AG04449 (cell line): ENCODE measurements around the gene CTSC.
"Not testable (repeated sequence)": the region's sequence is repeated elsewhere in the genome, so short reads cannot be mapped to it uniquely, and the experiment has no call there.

Experiments
- CTCF ChIA-PET: fragments of 350-600 bp; formaldehyde crosslinking; extraction: SDS; loops from one replicate; lab custom pipeline; 2021; ENCODE audit warnings: antibody characterized with exemption; lab: Yijun Ruan, JAX
- POLR2A ChIA-PET: fragments of 400-600, 350-600 bp; formaldehyde crosslinking; extraction: SDS; loops from one replicate; lab custom pipeline; 2020; ENCODE audit warnings: antibody characterized with exemption, inconsistent platforms; lab: Yijun Ruan, JAX
- DNase-seq: peaks from one replicate; pipeline ENCODE4 v3.0.0-alpha.2; 2010; ENCODE audit warnings: low read depth, low spot score
- H3K4me3 ChIP-seq: 2 replicates; pipeline ENCODE4 v1.5.1; 2011; ENCODE audit warnings: low read depth, mild to moderate bottlenecking, control low read depth, low read length
- TF ChIP-seq, protein P1 (sequence below): IDR thresholded peaks from one replicate; pipeline ENCODE4 v1.5.1; 2011; ENCODE audit warnings: mild to moderate bottlenecking, moderate library complexity, low read length, control low read depth, inconsistent platforms; ENCODE audit not compliant: insufficient read depth; ENCODE audit errors: missing control alignments

The CTSC gene

DNA sequence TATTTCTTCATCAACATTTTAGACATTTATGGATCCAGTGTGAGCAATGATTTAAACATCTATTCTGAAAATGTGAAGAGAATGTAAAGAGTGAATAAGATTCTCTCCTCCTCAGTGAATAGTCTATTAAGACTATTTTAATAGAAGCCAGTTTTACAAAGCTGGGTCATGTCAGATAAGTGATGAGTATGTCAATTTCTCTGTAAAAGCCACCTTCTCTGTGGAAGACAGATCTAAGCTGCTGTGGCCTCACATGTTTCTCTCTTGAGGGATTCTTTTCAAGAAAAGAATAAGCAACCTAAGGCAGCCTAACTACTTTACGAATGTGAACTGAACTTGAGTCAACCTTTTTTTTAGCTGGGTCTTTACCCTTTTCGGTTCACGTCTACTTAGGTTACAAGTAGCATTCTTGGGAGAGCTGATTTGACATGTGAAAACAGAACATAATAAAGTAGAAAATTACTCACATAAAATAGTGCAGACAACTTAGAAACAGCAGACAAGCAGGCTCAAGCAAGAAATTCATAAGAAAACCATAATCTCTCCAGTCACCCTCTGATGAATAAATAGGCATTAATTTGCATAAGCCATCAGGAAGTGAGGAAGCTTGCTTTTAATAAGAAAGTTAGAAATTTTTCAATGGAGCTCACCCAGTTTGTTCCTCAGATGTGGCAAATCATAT is 9.9 kb downstream of the CTSC start:
- CTCF ChIA-PET: no interaction called here
- no peak overlapping the region for H3K4me3 ChIP-seq
- POLR2A ChIA-PET: no interaction called here
- TF ChIP-seq, protein P1, sequence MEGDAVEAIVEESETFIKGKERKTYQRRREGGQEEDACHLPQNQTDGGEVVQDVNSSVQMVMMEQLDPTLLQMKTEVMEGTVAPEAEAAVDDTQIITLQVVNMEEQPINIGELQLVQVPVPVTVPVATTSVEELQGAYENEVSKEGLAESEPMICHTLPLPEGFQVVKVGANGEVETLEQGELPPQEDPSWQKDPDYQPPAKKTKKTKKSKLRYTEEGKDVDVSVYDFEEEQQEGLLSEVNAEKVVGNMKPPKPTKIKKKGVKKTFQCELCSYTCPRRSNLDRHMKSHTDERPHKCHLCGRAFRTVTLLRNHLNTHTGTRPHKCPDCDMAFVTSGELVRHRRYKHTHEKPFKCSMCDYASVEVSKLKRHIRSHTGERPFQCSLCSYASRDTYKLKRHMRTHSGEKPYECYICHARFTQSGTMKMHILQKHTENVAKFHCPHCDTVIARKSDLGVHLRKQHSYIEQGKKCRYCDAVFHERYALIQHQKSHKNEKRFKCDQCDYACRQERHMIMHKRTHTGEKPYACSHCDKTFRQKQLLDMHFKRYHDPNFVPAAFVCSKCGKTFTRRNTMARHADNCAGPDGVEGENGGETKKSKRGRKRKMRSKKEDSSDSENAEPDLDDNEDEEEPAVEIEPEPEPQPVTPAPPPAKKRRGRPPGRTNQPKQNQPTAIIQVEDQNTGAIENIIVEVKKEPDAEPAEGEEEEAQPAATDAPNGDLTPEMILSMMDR: no peak
- DNase-seq: no peak

DNA sequence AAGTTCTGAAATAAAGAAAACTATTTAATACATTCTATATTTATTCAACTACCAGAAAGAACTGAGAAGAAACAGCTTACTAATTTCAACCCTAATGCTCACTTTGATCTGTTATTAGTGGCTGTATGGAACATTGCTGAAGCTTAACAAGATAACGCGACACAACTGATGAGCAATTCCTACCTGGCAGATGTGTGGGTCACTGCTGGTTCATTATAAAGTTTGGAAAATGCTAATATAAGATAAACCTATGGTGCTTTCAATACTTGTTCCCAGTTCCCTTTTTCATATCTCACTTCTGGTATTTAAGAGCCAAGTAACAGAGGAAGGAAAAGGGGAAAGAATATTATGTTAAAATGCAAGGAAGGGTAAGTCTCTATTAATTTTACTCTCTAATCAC is 10.5 kb downstream of the CTSC start:
- DNase-seq: no peak
- H3K4me3 ChIP-seq: no peak overlapping the region
- TF ChIP-seq, protein P1: no peak
- POLR2A ChIA-PET: no interaction called here
- CTCF ChIA-PET: no interaction called here

DNA sequence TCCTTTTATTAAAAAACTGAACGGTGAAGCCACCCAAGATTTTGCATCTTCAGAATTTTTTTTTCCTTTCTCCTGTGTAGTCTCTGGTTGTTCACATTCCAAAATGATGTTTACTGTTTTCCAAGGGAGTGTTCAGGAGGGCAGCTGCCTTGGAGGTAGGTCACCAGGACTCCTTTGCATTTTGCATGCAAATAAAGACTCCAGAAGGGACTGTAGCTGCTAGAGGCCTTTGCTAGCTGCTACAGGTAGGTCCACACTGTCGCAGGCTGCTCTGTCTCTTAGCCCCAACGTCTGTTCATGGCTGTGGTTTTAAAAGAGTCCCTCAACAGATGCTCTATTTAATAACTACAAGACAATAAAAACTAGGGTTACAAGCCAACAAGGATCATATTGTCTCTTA is 11.4 kb downstream of the CTSC start:
- TF ChIP-seq, protein P1: no peak
- ChIA-PET CTCF (no interaction called here), POLR2A (no interaction called here)
- no peak overlapping the region for H3K4me3 ChIP-seq
- no peak for DNase-seq

DNA sequence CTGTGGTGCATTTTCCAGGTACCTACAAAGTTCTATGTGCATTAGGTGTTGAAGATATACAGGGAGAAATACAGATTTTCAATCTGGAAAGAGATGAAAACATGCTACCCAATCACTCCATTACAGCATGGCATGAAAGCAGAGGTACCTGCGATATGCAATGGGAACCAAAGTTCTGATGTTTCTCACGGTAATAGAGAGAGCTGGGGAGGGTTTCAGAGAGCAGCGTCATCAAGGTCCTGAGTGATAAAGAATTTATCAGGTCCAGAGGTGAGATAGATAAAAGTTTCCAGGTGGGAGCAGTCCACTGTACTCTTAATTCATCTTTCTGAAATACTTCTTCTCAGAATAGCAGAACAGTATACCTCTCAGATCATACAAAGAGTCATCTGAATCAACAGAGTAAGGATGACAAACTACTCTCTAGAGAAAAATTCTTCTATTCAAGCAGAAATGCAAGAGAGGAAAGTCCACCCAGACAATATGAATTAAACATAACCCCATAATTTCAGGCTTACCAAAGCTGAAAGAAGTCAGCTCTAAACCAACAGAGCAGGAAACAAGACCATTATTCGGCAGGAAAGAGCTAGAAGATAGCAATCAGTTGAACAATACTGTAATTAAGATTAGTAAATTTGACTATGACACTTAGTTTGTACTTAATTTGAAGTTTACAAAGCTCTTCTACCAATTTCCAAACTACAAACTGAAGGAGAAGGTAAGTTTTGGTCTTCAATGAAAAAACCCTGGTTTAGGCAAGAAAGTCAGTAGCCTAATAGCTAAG is 12.8 kb downstream of the CTSC start:
- no peak overlapping the region for H3K4me3 ChIP-seq
- no peak for DNase-seq
- TF ChIP-seq, protein P1: no peak
- POLR2A ChIA-PET: no interaction called here
- CTCF ChIA-PET: no interaction called here

DNA sequence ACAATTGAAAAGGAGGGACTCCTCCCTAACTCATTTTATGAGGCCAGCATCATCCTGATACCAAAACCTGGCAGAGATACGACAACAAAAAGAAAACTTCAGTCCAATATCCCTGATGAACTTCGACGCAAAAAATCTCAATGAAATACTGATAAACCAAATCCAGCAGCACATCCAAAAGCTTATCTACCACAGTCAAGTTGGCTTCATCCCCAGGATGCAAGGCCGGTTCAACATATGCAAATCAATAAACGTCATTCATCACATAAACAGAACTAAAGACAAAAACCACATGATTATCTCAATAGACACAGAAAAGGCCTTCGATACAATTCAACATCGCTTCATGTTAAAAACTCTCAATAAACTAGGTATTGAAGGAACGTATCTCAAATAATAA is 14.7 kb downstream of the CTSC start:
- CTCF ChIA-PET, POLR2A ChIA-PET, H3K4me3 ChIP-seq, DNase-seq: not testable (repeated sequence)

DNA sequence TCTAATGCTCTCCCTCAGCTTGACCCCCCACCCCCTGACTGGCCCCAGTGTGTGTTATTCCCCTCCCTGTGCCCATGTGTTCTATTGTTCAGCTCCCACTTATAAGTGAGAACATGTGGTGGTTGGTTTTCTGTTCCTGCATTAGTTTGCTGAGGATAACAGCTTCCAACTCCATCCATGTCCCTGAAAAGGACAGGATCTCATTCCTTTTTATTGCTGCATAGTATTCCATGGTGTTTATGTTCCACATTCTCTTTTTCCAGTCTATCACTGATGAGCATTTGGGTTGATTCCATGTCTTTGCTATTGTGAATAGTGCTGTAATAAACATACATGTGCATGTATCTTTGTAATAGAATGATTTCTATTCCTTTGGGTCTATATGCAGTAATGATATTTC is 16.1 kb downstream of the CTSC start:
- POLR2A ChIA-PET, DNase-seq, H3K4me3 ChIP-seq: not testable (repeated sequence)
- CTCF ChIA-PET: interaction anchor here (0.7 kb wide), 1 partner anchor 89 kb away, joined by 3 read pairs; no protein-coding TSS in a partner anchor

DNA sequence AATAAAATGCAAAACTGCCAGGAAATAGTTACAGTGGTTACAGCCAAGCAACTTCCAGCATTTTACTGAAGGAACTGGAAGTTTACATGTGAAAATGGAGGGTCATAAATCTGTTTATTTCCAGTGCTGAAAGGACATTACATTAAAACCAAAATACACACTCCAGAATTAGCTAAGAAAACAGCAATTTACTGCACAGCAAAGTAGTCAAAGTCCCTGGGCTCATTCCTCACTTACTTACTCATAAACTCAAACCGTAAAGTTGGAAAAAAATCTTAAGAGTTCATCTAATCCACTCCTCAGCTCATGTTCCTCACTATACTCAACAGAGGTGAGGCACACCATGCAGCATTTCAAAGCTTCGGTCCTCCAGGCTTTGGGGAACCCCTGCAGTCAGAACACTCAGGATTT is 17.4 kb downstream of the CTSC start:
- CTCF ChIA-PET: no interaction called here
- TF ChIP-seq, protein P1: no peak
- POLR2A ChIA-PET: no interaction called here
- DNase-seq: peak; percentile 73
- no peak overlapping the region for H3K4me3 ChIP-seq
